HEK293 (cell line): ENCODE data around the gene MAU2.

Experiments used
- KLF10 ChIP-seq: fragments of 450-650 bp; IDR thresholded peaks from 2 replicates; pipeline ENCODE4 v1.5.1; 2018; ENCODE audit warnings: missing biosample characterization, mild to moderate bottlenecking, missing genetic modification characterization
- PRDM10 ChIP-seq: fragments of 450-650 bp; formaldehyde crosslinking; IDR thresholded peaks from 2 replicates; pipeline ENCODE4 v1.5.1; 2016; ENCODE audit warnings: missing biosample characterization, missing genetic modification characterization
- SCRT1 ChIP-seq: fragments of 450-650 bp; formaldehyde crosslinking; IDR thresholded peaks from 2 replicates; pipeline ENCODE4 v1.5.1; 2016; ENCODE audit warnings: missing biosample characterization, missing genetic modification characterization, borderline replicate concordance
- YY1 ChIP-seq: fragments of 450-650 bp; formaldehyde crosslinking; IDR thresholded peaks from 2 replicates; pipeline ENCODE4 v1.5.1; 2018; ENCODE audit warnings: missing biosample characterization, missing genetic modification characterization
- ZNF157 ChIP-seq: fragments of 450-650 bp; formaldehyde crosslinking; IDR thresholded peaks from 2 replicates; pipeline ENCODE4 v1.5.1; 2016; ENCODE audit warnings: missing biosample characterization, missing genetic modification characterization
- ZNF239 ChIP-seq: fragments of 450-650 bp; formaldehyde crosslinking; IDR thresholded peaks from 2 replicates; pipeline ENCODE4 v1.5.1; 2016; ENCODE audit warnings: missing biosample characterization, missing genetic modification characterization
- ZNF324 ChIP-seq: fragments of 450-650 bp; formaldehyde crosslinking; IDR thresholded peaks from 2 replicates; pipeline ENCODE4 v1.5.1; 2016; ENCODE audit warnings: missing biosample characterization, missing genetic modification characterization
- ZNF416 ChIP-seq: fragments of 450-650 bp; formaldehyde crosslinking; IDR thresholded peaks from 2 replicates; pipeline ENCODE4 v1.5.1; 2016; ENCODE audit warnings: missing biosample characterization, missing genetic modification characterization
- ZNF501 ChIP-seq: fragments of 450-650 bp; formaldehyde crosslinking; IDR thresholded peaks from 2 replicates; pipeline ENCODE4 v1.5.1; 2016; ENCODE audit warnings: missing biosample characterization, missing genetic modification characterization
- ZNF518A ChIP-seq: fragments of 450-650 bp; formaldehyde crosslinking; conservative IDR thresholded peaks from 2 replicates; pipeline ENCODE4 v1.5.1; 2016; ENCODE audit warnings: low read depth, missing biosample characterization, missing genetic modification characterization
- ZNF549 ChIP-seq: fragments of 450-650 bp; IDR thresholded peaks from 2 replicates; pipeline ENCODE4 v1.5.1; 2018; ENCODE audit warnings: missing biosample characterization, missing genetic modification characterization, mild to moderate bottlenecking, inconsistent platforms, moderate library complexity
- ZNF610 ChIP-seq: fragments of 450-650 bp; formaldehyde crosslinking; IDR thresholded peaks from 2 replicates; pipeline ENCODE4 v1.5.1; 2016; ENCODE audit warnings: missing biosample characterization, missing genetic modification characterization, borderline replicate concordance
- ZNF692 ChIP-seq: fragments of 450-650 bp; formaldehyde crosslinking; IDR thresholded peaks from 2 replicates; pipeline ENCODE4 v1.5.1; 2016; ENCODE audit warnings: missing biosample characterization, missing genetic modification characterization
- ZNF837 ChIP-seq: fragments of 450-650 bp; formaldehyde crosslinking; IDR thresholded peaks from 2 replicates; pipeline ENCODE4 v1.5.1; 2016; ENCODE audit warnings: missing biosample characterization, missing genetic modification characterization
- ZNF843 ChIP-seq: fragments of 450-650 bp; formaldehyde crosslinking; IDR thresholded peaks from 2 replicates; pipeline ENCODE4 v1.5.1; 2016; ENCODE audit warnings: missing biosample characterization, missing genetic modification characterization
- ZSCAN18 ChIP-seq: fragments of 450-650 bp; formaldehyde crosslinking; IDR thresholded peaks from 2 replicates; pipeline ENCODE4 v1.5.1; 2016; ENCODE audit warnings: missing biosample characterization, missing genetic modification characterization
- ZSCAN4 ChIP-seq: fragments of 450-650 bp; formaldehyde crosslinking; IDR thresholded peaks from 2 replicates; pipeline ENCODE4 v1.5.1; 2017; ENCODE audit warnings: missing biosample characterization, missing genetic modification characterization
- TF ChIP-seq, protein P1 (sequence below): fragments of 450-650 bp; formaldehyde crosslinking; IDR thresholded peaks from 2 replicates; pipeline ENCODE4 v1.5.1; 2016; ENCODE audit warnings: missing biosample characterization, missing genetic modification characterization
- TF ChIP-seq, protein P2 (sequence below): fragments of 450-650 bp; formaldehyde crosslinking; IDR thresholded peaks from 2 replicates; pipeline ENCODE4 v1.5.1; 2016; ENCODE audit warnings: missing biosample characterization, missing genetic modification characterization

The MAU2 gene

GRCh38 chr19:19366434-19367396 lies 46.1 kb downstream of the MAU2 start (continued):
- TF ChIP-seq ZSCAN18 (tag by site-specific recombination) (no peak), ZNF610 (no peak), ZNF549 (tag by site-specific recombination) (no peak), ZNF324 (tag by site-specific recombination) (no peak), ZNF157 (tag by site-specific recombination) (no peak), ZNF692 (tag by site-specific recombination) (no peak), ZNF518A (tag by site-specific recombination) (peak; percentile 76), ZNF501 (no peak), PRDM10 (tag by site-specific recombination) (peak; percentile 94), ZNF239 (no peak), ZNF843 (0 out of 2 replicates have a peak, but pooled peaks have one; percentile 25), ZNF416 (tag by site-specific recombination) (no peak), ZNF837 (tag by site-specific recombination) (no peak), KLF10 (tag by site-specific recombination) (no peak), SCRT1 (tag by site-specific recombination) (no peak), ZSCAN4 (tag by site-specific recombination) (no peak; the same call in 1 of the 2 replicates), YY1 (tag by site-specific recombination) (no peak)
- TF ChIP-seq, protein P1, sequence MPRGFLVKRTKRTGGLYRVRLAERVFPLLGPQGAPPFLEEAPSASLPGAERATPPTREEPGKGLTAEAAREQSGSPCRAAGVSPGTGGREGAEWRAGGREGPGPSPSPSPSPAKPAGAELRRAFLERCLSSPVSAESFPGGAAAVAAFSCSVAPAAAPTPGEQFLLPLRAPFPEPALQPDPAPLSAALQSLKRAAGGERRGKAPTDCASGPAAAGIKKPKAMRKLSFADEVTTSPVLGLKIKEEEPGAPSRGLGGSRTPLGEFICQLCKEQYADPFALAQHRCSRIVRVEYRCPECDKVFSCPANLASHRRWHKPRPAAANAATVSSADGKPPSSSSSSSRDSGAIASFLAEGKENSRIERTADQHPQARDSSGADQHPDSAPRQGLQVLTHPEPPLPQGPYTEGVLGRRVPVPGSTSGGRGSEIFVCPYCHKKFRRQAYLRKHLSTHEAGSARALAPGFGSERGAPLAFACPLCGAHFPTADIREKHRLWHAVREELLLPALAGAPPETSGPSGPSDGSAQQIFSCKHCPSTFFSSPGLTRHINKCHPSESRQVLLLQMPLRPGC (tag by site-specific recombination): peak; percentile 27; the same call in 1 of the 2 replicates
- TF ChIP-seq, protein P2, sequence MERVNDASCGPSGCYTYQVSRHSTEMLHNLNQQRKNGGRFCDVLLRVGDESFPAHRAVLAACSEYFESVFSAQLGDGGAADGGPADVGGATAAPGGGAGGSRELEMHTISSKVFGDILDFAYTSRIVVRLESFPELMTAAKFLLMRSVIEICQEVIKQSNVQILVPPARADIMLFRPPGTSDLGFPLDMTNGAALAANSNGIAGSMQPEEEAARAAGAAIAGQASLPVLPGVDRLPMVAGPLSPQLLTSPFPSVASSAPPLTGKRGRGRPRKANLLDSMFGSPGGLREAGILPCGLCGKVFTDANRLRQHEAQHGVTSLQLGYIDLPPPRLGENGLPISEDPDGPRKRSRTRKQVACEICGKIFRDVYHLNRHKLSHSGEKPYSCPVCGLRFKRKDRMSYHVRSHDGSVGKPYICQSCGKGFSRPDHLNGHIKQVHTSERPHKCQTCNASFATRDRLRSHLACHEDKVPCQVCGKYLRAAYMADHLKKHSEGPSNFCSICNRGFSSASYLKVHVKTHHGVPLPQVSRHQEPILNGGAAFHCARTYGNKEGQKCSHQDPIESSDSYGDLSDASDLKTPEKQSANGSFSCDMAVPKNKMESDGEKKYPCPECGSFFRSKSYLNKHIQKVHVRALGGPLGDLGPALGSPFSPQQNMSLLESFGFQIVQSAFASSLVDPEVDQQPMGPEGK: 0 out of 2 replicates have a peak, but pooled peaks have one; percentile 29
